SK-N-SH treated with all-trans-retinoic acid at 6 μM for 48 hours (cell line): Measurements from ENCODE around the gene SUGP1.

Experiments used
- ATAC-seq: fragments of 200-7000 bp; cut with Tn5 transposase; 3 replicates; pipeline ENCODE4 v1.9.1; 2020; ENCODE audit warnings: mild to moderate bottlenecking, moderate library complexity
- ARNTL ChIP-seq: fragments of 450-650 bp; formaldehyde crosslinking; IDR thresholded peaks from 2 replicates; pipeline ENCODE4 v1.5.0; 2020; ENCODE audit warnings: low read depth, mild to moderate bottlenecking, moderate library complexity, borderline replicate concordance
- CREB5 ChIP-seq: fragments of 250-450 bp; sonication (Bioruptor Pico); IDR thresholded peaks from 2 replicates; pipeline ENCODE4 v1.5.1; 2020; ENCODE audit warnings: low read depth, mild to moderate bottlenecking, moderate library complexity
- CSDC2 ChIP-seq: fragments of 250-450 bp; sonication (Bioruptor Pico); IDR thresholded peaks from 2 replicates; pipeline ENCODE4 v1.5.0; 2020; ENCODE audit warnings: mild to moderate bottlenecking, moderate library complexity
- ESRRG ChIP-seq: fragments of 250-450 bp; sonication (Bioruptor Pico); IDR thresholded peaks from 2 replicates; pipeline ENCODE4 v1.6.1; 2021; ENCODE audit warnings: mild to moderate bottlenecking
- GLIS3 ChIP-seq: fragments of 250-450 bp; sonication (Bioruptor Pico); IDR thresholded peaks from 2 replicates; pipeline ENCODE4 v1.5.0; 2020; ENCODE audit warnings: mild to moderate bottlenecking, moderate library complexity
- ISL1 ChIP-seq: fragments of 250-450 bp; sonication (Bioruptor Pico); IDR thresholded peaks from 2 replicates; pipeline ENCODE4 v2.1.2; 2022; ENCODE audit warnings: mild to moderate bottlenecking, moderate library complexity
- OSR1 ChIP-seq: fragments of 250-450 bp; sonication (Bioruptor Pico); IDR thresholded peaks from 2 replicates; pipeline ENCODE4 v1.8.0; 2022; ENCODE audit warnings: moderate library complexity, mild to moderate bottlenecking, inconsistent platforms
- POU6F1 ChIP-seq: fragments of 250-450 bp; sonication (Bioruptor Pico); IDR thresholded peaks from 2 replicates; pipeline ENCODE4 v1.8.0; 2021; ENCODE audit warnings: low read depth, mild to moderate bottlenecking, moderate library complexity, borderline replicate concordance
- PPARA ChIP-seq: fragments of 250-450 bp; sonication (Bioruptor Pico); IDR thresholded peaks from 2 replicates; pipeline ENCODE4 v1.5.0; 2020; ENCODE audit warnings: mild to moderate bottlenecking, borderline replicate concordance
- RARB ChIP-seq: fragments of 250-450 bp; sonication (Bioruptor Pico); IDR thresholded peaks from 2 replicates; pipeline ENCODE4 v1.8.0; 2021; ENCODE audit warnings: mild to moderate bottlenecking, moderate library complexity
- SNAI2 ChIP-seq: fragments of 250-450 bp; sonication (Bioruptor Pico); IDR thresholded peaks from 2 replicates; pipeline ENCODE4 v1.5.0; 2020; ENCODE audit warnings: mild to moderate bottlenecking, moderate library complexity
- TCF4 ChIP-seq: fragments of 250-450 bp; sonication (Bioruptor Pico); IDR thresholded peaks from 2 replicates; pipeline ENCODE4 v1.8.0; 2021; ENCODE audit warnings: mild to moderate bottlenecking, moderate library complexity, borderline replicate concordance
- TOX ChIP-seq: fragments of 250-450 bp; sonication (Bioruptor Pico); IDR thresholded peaks from 2 replicates; pipeline ENCODE4 v1.8.0; 2021; ENCODE audit warnings: mild to moderate bottlenecking, moderate library complexity, borderline replicate concordance
- TSHZ2 ChIP-seq: fragments of 250-450 bp; sonication (Bioruptor Pico); IDR thresholded peaks from 2 replicates; pipeline ENCODE4 v1.5.0; 2020; ENCODE audit warnings: mild to moderate bottlenecking, moderate library complexity
- ZC3H10 ChIP-seq: fragments of 250-450 bp; sonication (Bioruptor Pico); IDR thresholded peaks from 2 replicates; pipeline ENCODE4 v1.5.1; 2021; ENCODE audit warnings: mild to moderate bottlenecking, moderate library complexity
- ZFP3 ChIP-seq: fragments of 250-450 bp; sonication (Bioruptor Pico); IDR thresholded peaks from 2 replicates; pipeline ENCODE4 v1.5.0; 2020; ENCODE audit warnings: mild to moderate bottlenecking, moderate library complexity
- ZFP30 ChIP-seq: fragments of 450-650 bp; formaldehyde crosslinking; IDR thresholded peaks from 2 replicates; pipeline ENCODE4 v1.5.0; 2022; ENCODE audit warnings: mild to moderate bottlenecking, moderate library complexity
- ZNF565 ChIP-seq: fragments of 450-650 bp; formaldehyde crosslinking; conservative IDR thresholded peaks from 2 replicates; pipeline ENCODE4 v1.5.0; 2020; ENCODE audit warnings: low read depth, mild to moderate bottlenecking, moderate library complexity
- ZNF70 ChIP-seq: fragments of 450-650 bp; formaldehyde crosslinking; IDR thresholded peaks from 2 replicates; pipeline ENCODE4 v1.5.0; 2020; ENCODE audit warnings: mild to moderate bottlenecking, moderate library complexity
- ZNF8 ChIP-seq: fragments of 450-650 bp; formaldehyde crosslinking; IDR thresholded peaks from 2 replicates; pipeline ENCODE4 v1.5.0; 2020; ENCODE audit warnings: mild to moderate bottlenecking, moderate library complexity

SUGP1 gene

GRCh38 chr19:19320361-19321140 is at the start of gene SUGP1, which contains the start of gene MAU2:
Gene SUGP1, minus strand, starts transcription at chr19:19320509. Its CDS starts 13 bp downstream, at chr19:19320496.
Gene MAU2, plus strand, starts transcription at chr19:19320829. Its CDS starts 31 bp downstream, at chr19:19320860.
- ATAC-seq, result peak; percentile 97
- TF ChIP-seq GLIS3 (CRISPR knock-in tag), result no peak
- TF ChIP-seq CREB5 (CRISPR knock-in tag), result no peak
- TF ChIP-seq ESRRG (CRISPR knock-in tag), result no peak
- TF ChIP-seq TSHZ2, result no peak
- TF ChIP-seq, all 23 proteins: peak for 0

- TF ChIP-seq ZFP3 (CRISPR knock-in tag) (no peak), POU6F1 (CRISPR knock-in tag) (no peak), ZNF8 (CRISPR knock-in tag) (no peak), TOX (CRISPR knock-in tag) (no peak), PPARA (CRISPR knock-in tag) (no peak), CSDC2 (CRISPR knock-in tag) (no peak), ZFP30 (CRISPR knock-in tag) (no peak), TCF4 (CRISPR knock-in tag) (no peak), GLIS3 (CRISPR knock-in tag) (no peak), CREB5 (CRISPR knock-in tag) (no peak), SNAI2 (CRISPR knock-in tag) (no peak), ARNTL (CRISPR knock-in tag) (no peak), ZNF70 (CRISPR knock-in tag) (no peak), ESRRG (CRISPR knock-in tag) (no peak), ISL1 (CRISPR knock-in tag) (no peak), ZC3H10 (CRISPR knock-in tag) (no peak), ZNF565 (CRISPR knock-in tag) (no peak)
- no peak for ATAC-seq
These were observed 47.8 kb upstream of the SUGP1 start for GRCh38 chr19:19368087-19368486.

GRCh38 chr19:19366434-19367396 is 46.4 kb upstream of the SUGP1 start:
- TF ChIP-seq OSR1 (no peak), RARB (CRISPR knock-in tag) (no peak), ZNF70 (CRISPR knock-in tag) (no peak), CREB5 (CRISPR knock-in tag) (no peak), SNAI2 (CRISPR knock-in tag) (no peak), TSHZ2 (no peak)
- peak; percentile 97 for ATAC-seq
